IPS-18c (cell line): ENCODE results near the gene C5.
A peak's percentile ranks its signal among the peaks of the same experiment; 100 is the strongest.

ENCODE experiments used
- H3K4me3 ChIP-seq: 2 replicates; pipeline ENCODE4 v1.7.0; 2013; ENCODE audit warnings: low read depth, mild to moderate bottlenecking, low read length, moderate library complexity; ENCODE audit not compliant: insufficient read depth
- H3K9me3 ChIP-seq: one replicate; pipeline ENCODE4 v1.6.1; 2013; ENCODE audit warnings: mild to moderate bottlenecking, low read length, moderate library complexity; ENCODE audit not compliant: control insufficient read depth, insufficient read depth

Gene C5

GRCh38 chr9:120937596-120937995 is 112.5 kb downstream of the C5 start:
- Histone ChIP-seq H3K4me3 (no peak overlapping the region), H3K9me3 (no peaks in the 10 kb centered on the region)

GRCh38 chr9:120937127-120937526 is 112.9 kb downstream of the C5 start:
- H3K4me3 ChIP-seq: no peak overlapping the region
- H3K9me3 ChIP-seq: no peaks in the 10 kb centered on the region

- H3K4me3 ChIP-seq: no peak overlapping the region
- H3K9me3 ChIP-seq: no peaks in the 10 kb centered on the region
Observed at GRCh38 chr9:120936764-120937122, 113.3 kb downstream of the C5 start.

GRCh38 chr9:120936011-120936763 is 113.9 kb downstream of the C5 start:
- no peak overlapping the region for H3K4me3 ChIP-seq

GRCh38 chr9:120935383-120935857 is 114.7 kb downstream of the C5 start:
- Histone ChIP-seq H3K4me3 (no peak overlapping the region), H3K9me3 (no peaks in the 10 kb centered on the region)

More at GRCh38 chr9:120936011-120936763, 113.9 kb downstream of the C5 start:
- no peaks in the 10 kb centered on the region for H3K9me3 ChIP-seq

- Histone ChIP-seq H3K9me3 (no peaks in the 10 kb centered on the region), H3K4me3 (no peak overlapping the region)
Observed at GRCh38 chr9:120934281-120934680, 115.8 kb downstream of the C5 start.

- no peaks in the 10 kb centered on the region for H3K9me3 ChIP-seq
- no peak overlapping the region for H3K4me3 ChIP-seq
Observed at GRCh38 chr9:120933310-120934055, 116.6 kb downstream of the C5 start.

GRCh38 chr9:120932086-120932823 is 117.8 kb downstream of the C5 start:
- H3K4me3 ChIP-seq: no peak overlapping the region
- H3K9me3 ChIP-seq: no peaks in the 10 kb centered on the region

- Histone ChIP-seq H3K9me3 (no peaks in the 10 kb centered on the region), H3K4me3 (no peak overlapping the region)
Observed at GRCh38 chr9:120931231-120932085, 118.6 kb downstream of the C5 start.

GRCh38 chr9:120929229-120929791 is 120.8 kb downstream of the C5 start:
- peak overlapping the region; percentile 72 for H3K4me3 ChIP-seq
- no peaks in the 10 kb centered on the region for H3K9me3 ChIP-seq

- Histone ChIP-seq H3K4me3 (peak overlapping the region; percentile 72), H3K9me3 (no peaks in the 10 kb centered on the region)
Observed at GRCh38 chr9:120928483-120929228, 121.4 kb downstream of the C5 start.

GRCh38 chr9:120928015-120928482 is 122.0 kb downstream of the C5 start:
- H3K9me3 ChIP-seq: no peaks in the 10 kb centered on the region
- peak overlapping the region; percentile 72 for H3K4me3 ChIP-seq

- no peaks in the 10 kb centered on the region for H3K9me3 ChIP-seq
- no peak overlapping the region for H3K4me3 ChIP-seq
Observed at GRCh38 chr9:120927269-120928014, 122.6 kb downstream of the C5 start.

- Histone ChIP-seq H3K4me3 (no peak within 1 kb of the TSS), H3K9me3 (no peaks in the 10 kb centered on the region)
Observed at GRCh38 chr9:120926397-120926928, 123.6 kb downstream of the C5 start, which contains the start of gene TRAF1. Gene TRAF1, minus strand, starts transcription at chr9:120926796. Its CDS starts 721 bp downstream, at chr9:120926075.
